GM21717 (cell line): Measurements from ENCODE around the gene MAPRE2.

Experiments
- ATAC-seq: cut with Tn5 transposase; IDR thresholded peaks from one replicate; pipeline ENCODE4 v1.9.1; 2021; ENCODE audit warnings: mild to moderate bottlenecking, moderate library complexity; ENCODE audit not compliant: unreplicated experiment

Gene MAPRE2

GRCh38 chr18:35040988-35041814, at the start of gene MAPRE2:
Gene MAPRE2, plus strand, starts transcription at chr18:35041413. Its CDS starts 127 bp downstream, at chr18:35041540.
- peak; percentile 78 for ATAC-seq

GRCh38 chr18:34991561-34991960, 49.7 kb upstream of the MAPRE2 start:
- no peak for ATAC-seq

GRCh38 chr18:34993289-34993688, 47.9 kb upstream of the MAPRE2 start:
- ATAC-seq: no peak

- ATAC-seq: no peak
Measured at GRCh38 chr18:34995746-34996145, 45.5 kb upstream of the MAPRE2 start.

- ATAC-seq: no peak
Measured at GRCh38 chr18:34998661-34999060, 42.6 kb upstream of the MAPRE2 start.

- ATAC-seq: no peak
Measured at GRCh38 chr18:34999756-35000289, 41.4 kb upstream of the MAPRE2 start.

- ATAC-seq: no peak
Measured at GRCh38 chr18:35000457-35000856, 40.8 kb upstream of the MAPRE2 start.

DNA sequence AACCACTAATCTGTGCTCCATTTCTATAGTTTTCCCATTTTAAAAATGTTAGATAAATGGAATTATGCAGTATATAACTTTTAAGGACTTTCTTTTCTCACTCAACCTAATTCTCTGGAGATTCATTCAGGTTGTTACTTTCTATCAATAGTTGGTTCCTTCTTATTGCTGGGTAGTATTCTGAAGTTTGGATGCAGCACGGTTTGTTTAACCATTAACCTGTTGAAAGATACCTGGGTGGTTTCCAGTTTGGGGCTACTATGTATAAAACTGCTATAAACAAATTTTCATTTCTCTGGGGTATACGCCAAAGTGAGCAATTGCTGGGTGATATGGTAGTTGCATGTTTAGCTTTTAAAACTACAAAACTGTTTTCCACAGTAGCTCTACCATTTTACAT, 39.1 kb upstream of the MAPRE2 start:
- ATAC-seq: no peak

DNA sequence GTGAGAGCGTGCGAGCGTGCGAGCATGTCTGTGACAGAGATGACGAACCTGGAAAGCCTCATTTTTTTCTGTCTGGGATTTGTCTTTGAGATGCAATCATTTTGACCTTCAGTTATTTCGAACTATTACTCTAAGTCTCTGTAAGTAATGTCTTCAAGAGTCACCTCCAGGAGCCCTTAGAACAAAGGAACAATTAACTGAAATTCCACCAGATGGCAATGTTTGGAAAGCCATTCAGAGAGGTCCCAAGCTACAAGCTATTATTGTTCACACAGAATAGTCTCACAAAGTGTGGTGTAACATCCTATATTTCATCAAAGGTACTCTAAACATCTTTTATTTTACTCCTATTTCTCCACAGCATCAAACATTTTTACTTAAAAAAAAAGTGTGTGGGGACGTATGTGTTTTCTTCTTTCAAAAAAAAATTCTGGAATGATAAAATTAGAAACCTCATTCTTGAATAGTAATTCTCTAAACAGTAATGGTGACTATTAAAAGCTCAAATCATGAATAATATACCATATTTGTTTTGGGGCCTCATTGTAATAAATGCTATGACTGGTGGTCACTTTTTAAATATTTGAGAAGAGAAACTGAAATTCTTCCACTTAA, 35.1 kb upstream of the MAPRE2 start:
- no peak for ATAC-seq

DNA sequence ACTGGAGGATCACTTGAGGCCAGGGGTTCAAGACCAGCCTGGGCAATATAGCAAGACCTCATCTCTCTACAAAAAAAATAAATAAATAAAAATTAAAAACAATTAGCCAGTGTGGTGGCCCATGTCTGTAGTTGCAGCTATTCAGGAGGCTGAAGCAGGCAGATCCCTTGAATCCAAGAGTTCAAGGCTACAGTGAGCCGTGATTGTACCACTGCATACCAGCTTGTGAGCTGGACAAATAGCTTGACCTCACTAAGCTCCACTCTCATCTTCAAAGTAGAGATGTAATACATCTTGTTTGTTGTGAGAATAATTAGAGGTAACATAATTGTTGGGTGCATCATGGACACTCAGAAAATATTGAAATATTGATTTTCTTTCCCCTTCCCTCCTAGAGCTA, 31.1 kb upstream of the MAPRE2 start:
- ATAC-seq: no peak

GRCh38 chr18:35010993-35011392, 30.2 kb upstream of the MAPRE2 start:
- no peak for ATAC-seq

DNA sequence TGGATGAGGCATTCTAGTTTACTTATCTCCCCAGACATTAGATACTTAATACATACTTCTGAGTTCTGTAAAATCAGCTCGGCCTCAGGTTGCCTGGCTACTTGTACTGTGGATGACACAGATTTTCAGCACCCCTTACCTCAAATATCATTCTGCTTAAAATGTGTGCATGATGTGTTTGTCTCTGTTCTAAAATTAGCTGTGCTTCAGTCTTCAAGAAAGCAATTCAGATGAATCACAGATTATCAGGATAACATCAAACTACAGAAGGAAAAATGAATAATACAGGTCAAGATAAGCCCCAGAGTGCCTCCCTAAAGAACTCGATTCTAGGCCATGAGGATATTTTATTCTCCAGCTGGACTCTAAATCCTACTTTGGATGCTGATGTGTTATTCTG, 21.3 kb upstream of the MAPRE2 start:
- no peak for ATAC-seq

DNA sequence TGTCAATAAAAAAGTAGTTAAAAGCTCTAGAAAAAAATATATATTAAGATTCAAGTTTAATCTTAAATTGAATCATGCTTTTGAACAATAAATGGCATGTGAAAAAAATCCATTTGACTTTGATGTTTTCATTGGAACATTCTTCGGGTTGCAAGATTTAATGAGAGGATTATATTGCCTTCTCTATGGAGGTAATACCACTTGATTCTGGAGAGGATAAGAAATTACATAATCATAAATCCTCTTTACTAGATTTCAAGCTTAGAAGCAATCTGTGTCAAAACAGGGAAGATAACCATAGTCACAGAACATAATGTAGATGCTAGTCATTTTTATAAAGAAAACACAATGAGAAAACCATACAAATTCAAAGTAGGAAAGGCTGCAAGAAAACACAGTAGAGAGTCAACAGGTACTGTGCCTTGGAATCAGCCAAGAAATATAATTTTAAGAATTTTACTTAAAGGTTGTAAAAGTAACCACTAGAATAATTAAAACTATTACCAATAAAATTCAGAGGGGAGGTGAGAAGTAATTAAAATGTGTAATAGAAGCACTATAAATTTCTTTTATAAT, 18.7 kb upstream of the MAPRE2 start:
- no peak for ATAC-seq

- no peak for ATAC-seq
Measured at GRCh38 chr18:35024196-35024595, 17.0 kb upstream of the MAPRE2 start.

DNA sequence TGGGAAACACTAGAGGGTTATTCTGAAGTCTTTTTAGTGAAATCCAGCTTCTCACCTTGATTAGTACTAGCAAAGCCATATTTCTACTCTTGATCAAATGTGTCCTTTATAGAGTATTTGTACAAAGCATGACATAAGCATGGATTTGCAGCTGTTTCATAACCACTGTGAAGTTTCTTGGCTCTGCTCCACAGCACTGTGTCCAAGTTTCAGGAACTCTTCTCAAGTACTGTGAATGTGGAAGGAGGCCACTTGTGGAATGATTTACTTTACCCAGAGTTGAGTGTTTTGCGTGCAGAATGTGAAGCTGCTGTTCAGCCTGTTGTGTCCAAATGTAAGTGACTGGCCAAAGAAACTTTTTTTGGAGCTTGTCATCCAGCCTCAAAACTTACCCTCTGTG, 16.2 kb upstream of the MAPRE2 start:
- ATAC-seq: no peak

GRCh38 chr18:35026407-35027061, 14.7 kb upstream of the MAPRE2 start:
- ATAC-seq: no peak

DNA sequence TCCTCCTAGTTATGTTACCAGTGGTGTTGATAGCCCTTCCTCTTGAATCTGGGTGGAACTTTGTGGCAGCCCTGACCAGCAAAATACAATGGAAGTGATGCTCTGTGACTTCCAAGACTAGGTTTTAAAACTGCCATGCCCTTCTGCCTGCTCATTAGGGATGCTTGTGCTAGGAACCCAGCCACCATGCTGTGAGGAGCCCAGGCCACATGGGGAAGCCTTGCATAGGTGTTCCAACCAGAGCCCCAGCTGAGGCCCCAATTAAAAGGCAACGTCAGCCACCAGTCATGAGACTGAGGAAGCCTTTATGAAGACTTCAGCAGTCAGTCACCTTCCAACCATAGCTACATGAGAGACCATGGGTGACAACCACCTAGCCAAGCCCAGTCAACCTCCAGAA, 14.0 kb upstream of the MAPRE2 start:
- no peak for ATAC-seq

GRCh38 chr18:35028536-35028935, 12.7 kb upstream of the MAPRE2 start:
- ATAC-seq: no peak

- no peak for ATAC-seq
Measured at GRCh38 chr18:35029103-35029502, 12.1 kb upstream of the MAPRE2 start.

DNA sequence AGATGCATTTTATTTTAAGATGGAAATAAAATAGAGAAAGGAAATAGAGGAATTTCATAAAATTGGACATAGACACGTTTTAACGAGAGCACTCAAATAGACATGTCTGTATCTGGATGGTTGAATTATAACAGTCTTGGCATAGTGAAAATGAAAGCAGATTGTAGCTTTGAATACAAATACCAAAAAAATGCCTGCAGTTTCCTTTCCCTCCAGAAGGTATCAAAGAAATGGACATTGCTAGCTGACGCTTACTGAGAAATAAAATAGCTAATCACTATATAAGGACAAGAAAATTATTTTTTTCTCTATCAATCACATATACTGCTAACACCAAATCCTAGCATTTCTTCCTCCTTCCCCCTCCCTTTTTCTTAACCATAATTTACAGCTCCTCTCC, 11.4 kb upstream of the MAPRE2 start:
- ATAC-seq: peak; percentile 90

DNA sequence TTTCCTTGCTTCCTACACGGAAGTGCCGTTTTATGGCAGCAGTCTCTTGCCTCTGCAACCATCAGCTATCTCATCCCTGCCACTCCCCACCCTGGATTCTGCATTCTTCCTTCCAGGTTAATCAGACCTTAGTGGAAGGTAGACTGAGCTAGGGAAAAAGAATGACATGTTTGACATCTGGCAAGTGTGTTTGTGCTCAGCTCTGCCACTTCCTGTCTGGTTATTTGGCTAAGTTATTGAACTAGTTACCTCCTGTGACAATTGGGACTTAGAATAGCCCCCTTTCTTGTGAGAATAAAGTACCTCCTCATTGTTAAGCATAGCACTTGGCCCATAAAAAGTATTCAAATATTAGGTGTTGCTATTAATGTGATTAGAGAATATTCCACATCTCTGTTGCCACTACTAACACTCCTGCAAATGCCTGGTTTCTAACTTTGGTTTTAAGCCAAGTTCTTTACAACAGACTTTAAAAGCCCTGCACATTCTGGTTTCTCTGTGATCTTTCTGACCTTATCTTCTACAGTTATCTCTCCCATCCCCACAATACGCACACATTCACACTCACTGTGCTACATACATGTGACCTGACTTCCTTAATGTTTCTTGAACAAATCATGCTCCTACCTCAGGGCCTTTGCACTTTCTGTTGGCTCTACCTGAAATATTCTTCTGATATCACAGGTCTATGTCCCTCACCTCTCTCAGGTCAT, 10.8 kb upstream of the MAPRE2 start:
- ATAC-seq: peak; percentile 48
